Epithelial cell of proximal tubule (primary cell): ENCODE data around the gene LRMDA. TPM values are rescaled to one million over a fixed set of nuclear protein-coding genes. Genes with fewer than 3 reads are reported as not detected.

Experiments used
- DNase-seq: peaks from one replicate; pipeline ENCODE4 v3.0.0-alpha.2; 2011; ENCODE audit warnings: low read depth
- H3K4me3 ChIP-seq: 2 replicates; pipeline ENCODE4 v1.5.1; 2011; ENCODE audit warnings: low read depth, mild to moderate bottlenecking, low read length
- CTCF ChIP-seq: conservative IDR thresholded peaks from 2 replicates; pipeline ENCODE4 v1.5.1; 2012; ENCODE audit warnings: low read depth, mild to moderate bottlenecking, low read length
- total RNA-seq: library from RNA; depleted of rRNA; stranded (reverse); fragments of >200 nt; gene quantifications from 2 replicates; pipeline ENCODE4 v1.2.3, GENCODE V29; 2015

The LRMDA gene
- total RNA-seq, 1 donor from 2014 or later, result 0.75 TPM

GRCh38 chr10:76213876-76214275 is 782.5 kb downstream of the LRMDA start:
- DNase-seq, result no peak
- H3K4me3 ChIP-seq, result no peak overlapping the region
- no peak for TF ChIP-seq CTCF

GRCh38 chr10:76218035-76218434 is 786.6 kb downstream of the LRMDA start:
- H3K4me3 ChIP-seq, result no peak overlapping the region
- no peak for TF ChIP-seq CTCF
- no peak for DNase-seq

- no peak overlapping the region for H3K4me3 ChIP-seq
- no peak for DNase-seq
- TF ChIP-seq CTCF, result no peak
Observed at GRCh38 chr10:76229341-76229740, 797.9 kb downstream of the LRMDA start.

GRCh38 chr10:76230921-76231285 is 799.5 kb downstream of the LRMDA start:
- TF ChIP-seq CTCF, result no peak
- no peak for DNase-seq
- no peak overlapping the region for H3K4me3 ChIP-seq

GRCh38 chr10:76231286-76231934 is 800.0 kb downstream of the LRMDA start:
- H3K4me3 ChIP-seq, result no peak overlapping the region
- TF ChIP-seq CTCF, result no peak
- DNase-seq, result no peak

GRCh38 chr10:76234499-76235226 is 803.2 kb downstream of the LRMDA start:
- no peak for DNase-seq
- TF ChIP-seq CTCF, result no peak
- no peak overlapping the region for H3K4me3 ChIP-seq

DNA sequence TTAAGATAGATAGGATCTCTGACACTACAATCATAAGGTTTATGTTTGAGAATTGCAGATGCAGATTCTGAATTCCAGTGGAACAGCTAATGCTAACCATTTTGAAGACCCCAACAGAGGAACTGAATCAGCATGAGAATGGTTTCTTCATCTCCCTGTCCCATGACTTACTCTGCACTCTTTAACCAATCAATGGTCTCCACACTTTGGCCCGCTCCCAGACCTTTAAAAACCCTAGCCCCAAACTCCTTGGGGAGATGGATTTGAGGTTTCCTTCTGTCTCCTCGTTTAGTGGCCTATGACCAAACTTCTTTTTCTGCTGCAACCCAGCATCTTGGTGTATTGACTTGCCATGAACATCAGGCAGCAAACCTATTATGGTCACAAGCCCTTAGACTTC is 804.9 kb downstream of the LRMDA start:
- no peak for TF ChIP-seq CTCF
- DNase-seq, result no peak
- no peak overlapping the region for H3K4me3 ChIP-seq
